ENCODE results near the gene ARHGEF33. TPM values are rescaled to one million over a fixed set of nuclear protein-coding genes. Genes with fewer than 3 reads are reported as not detected.
A peak's percentile ranks its signal among the peaks of the same experiment; 100 is the strongest.

The ARHGEF33 gene
- total and polyA plus RNA-seq, 2 of the 13 experiments (the other 11 are each of a cell fraction or from before 2014, with no cell fraction given) = 0.04 TPM; not detected in 1

DNA sequence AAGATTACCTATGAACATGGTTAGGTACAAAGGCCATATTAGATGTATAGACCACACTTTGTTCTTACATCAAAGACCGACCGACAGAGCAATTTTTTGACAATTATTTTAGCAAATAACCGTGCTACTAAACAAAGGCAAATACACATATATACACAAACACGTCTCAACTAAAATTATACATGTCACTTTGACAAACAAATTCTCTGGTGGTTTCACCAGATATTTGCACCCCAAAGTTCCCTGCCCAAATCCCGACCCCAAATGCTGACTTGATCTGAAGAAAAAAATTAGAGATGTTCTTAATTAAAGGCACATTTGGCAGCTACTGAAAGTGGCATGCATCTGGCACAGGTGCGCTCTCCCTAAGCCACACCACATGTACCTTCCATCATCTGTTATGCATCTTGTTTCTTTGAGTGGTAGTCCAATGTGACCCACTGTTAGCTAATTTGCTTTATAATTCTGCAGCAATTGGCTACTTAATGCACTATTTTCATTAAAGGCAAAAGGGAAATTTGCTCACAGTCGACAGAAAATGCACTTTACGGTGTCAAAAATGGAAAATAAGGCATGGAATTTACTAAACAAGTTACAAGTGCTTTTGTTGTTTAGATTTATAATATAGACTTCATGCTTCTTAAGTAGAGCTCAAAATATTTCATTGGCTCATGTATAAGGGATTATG is 92.1 kb downstream of the ARHGEF33 start (continued):
- TF ChIP-seq ZNF331 (CRISPR knock-in tag; IDR thresholded peaks at IDR 0.05) = peak; percentile 44
- TF ChIP-seq HOXA3 (CRISPR knock-in tag; IDR thresholded peaks at IDR 0.05) = peak; percentile 15; the same call in 1 of the 2 replicates
- TF ChIP-seq, protein P1, sequence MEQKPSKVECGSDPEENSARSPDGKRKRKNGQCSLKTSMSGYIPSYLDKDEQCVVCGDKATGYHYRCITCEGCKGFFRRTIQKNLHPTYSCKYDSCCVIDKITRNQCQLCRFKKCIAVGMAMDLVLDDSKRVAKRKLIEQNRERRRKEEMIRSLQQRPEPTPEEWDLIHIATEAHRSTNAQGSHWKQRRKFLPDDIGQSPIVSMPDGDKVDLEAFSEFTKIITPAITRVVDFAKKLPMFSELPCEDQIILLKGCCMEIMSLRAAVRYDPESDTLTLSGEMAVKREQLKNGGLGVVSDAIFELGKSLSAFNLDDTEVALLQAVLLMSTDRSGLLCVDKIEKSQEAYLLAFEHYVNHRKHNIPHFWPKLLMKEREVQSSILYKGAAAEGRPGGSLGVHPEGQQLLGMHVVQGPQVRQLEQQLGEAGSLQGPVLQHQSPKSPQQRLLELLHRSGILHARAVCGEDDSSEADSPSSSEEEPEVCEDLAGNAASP (CRISPR knock-in tag; IDR thresholded peaks at IDR 0.05; ENCODE audit: borderline replicate concordance) = peak; percentile 66; the same call in 1 of the 2 replicates
- TF ChIP-seq ZNF234 (CRISPR knock-in tag; conservative IDR thresholded peaks at IDR 0.05) = no peak
- TF ChIP-seq ZSCAN30 (CRISPR knock-in tag; IDR thresholded peaks at IDR 0.05) = no peak
- TF ChIP-seq, protein P2, sequence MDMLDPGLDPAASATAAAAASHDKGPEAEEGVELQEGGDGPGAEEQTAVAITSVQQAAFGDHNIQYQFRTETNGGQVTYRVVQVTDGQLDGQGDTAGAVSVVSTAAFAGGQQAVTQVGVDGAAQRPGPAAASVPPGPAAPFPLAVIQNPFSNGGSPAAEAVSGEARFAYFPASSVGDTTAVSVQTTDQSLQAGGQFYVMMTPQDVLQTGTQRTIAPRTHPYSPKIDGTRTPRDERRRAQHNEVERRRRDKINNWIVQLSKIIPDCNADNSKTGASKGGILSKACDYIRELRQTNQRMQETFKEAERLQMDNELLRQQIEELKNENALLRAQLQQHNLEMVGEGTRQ (IDR thresholded peaks at IDR 0.05; ENCODE audit: low read depth, low read length) = no peak
- TF ChIP-seq, protein P2 (CRISPR knock-in tag; IDR thresholded peaks at IDR 0.05; ENCODE audit: borderline replicate concordance) = no peak
- TF ChIP-seq HNF4G (IDR thresholded peaks at IDR 0.05; ENCODE audit: borderline replicate concordance, low read depth, low read length) = peak; percentile 98
- TF ChIP-seq HNF4G (CRISPR knock-in tag; IDR thresholded peaks at IDR 0.05; ENCODE audit: borderline replicate concordance, low read depth) = peak; percentile 70; the same call in 1 of the 2 replicates
- TF ChIP-seq TOPORS (CRISPR knock-in tag; IDR thresholded peaks at IDR 0.05) = no peak
- TF ChIP-seq ZNF792 (CRISPR knock-in tag; IDR thresholded peaks at IDR 0.05) = peak; percentile 35; the same call in 1 of the 2 replicates
- TF ChIP-seq, protein P3, sequence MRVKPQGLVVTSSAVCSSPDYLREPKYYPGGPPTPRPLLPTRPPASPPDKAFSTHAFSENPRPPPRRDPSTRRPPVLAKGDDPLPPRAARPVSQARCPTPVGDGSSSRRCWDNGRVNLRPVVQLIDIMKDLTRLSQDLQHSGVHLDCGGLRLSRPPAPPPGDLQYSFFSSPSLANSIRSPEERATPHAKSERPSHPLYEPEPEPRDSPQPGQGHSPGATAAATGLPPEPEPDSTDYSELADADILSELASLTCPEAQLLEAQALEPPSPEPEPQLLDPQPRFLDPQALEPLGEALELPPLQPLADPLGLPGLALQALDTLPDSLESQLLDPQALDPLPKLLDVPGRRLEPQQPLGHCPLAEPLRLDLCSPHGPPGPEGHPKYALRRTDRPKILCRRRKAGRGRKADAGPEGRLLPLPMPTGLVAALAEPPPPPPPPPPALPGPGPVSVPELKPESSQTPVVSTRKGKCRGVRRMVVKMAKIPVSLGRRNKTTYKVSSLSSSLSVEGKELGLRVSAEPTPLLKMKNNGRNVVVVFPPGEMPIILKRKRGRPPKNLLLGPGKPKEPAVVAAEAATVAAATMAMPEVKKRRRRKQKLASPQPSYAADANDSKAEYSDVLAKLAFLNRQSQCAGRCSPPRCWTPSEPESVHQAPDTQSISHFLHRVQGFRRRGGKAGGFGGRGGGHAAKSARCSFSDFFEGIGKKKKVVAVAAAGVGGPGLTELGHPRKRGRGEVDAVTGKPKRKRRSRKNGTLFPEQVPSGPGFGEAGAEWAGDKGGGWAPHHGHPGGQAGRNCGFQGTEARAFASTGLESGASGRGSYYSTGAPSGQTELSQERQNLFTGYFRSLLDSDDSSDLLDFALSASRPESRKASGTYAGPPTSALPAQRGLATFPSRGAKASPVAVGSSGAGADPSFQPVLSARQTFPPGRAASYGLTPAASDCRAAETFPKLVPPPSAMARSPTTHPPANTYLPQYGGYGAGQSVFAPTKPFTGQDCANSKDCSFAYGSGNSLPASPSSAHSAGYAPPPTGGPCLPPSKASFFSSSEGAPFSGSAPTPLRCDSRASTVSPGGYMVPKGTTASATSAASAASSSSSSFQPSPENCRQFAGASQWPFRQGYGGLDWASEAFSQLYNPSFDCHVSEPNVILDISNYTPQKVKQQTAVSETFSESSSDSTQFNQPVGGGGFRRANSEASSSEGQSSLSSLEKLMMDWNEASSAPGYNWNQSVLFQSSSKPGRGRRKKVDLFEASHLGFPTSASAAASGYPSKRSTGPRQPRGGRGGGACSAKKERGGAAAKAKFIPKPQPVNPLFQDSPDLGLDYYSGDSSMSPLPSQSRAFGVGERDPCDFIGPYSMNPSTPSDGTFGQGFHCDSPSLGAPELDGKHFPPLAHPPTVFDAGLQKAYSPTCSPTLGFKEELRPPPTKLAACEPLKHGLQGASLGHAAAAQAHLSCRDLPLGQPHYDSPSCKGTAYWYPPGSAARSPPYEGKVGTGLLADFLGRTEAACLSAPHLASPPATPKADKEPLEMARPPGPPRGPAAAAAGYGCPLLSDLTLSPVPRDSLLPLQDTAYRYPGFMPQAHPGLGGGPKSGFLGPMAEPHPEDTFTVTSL (CRISPR knock-in tag; IDR thresholded peaks at IDR 0.05; ENCODE audit: borderline replicate concordance) = peak; percentile 98; the same call in 1 of the 2 replicates
- TF ChIP-seq, protein P4, sequence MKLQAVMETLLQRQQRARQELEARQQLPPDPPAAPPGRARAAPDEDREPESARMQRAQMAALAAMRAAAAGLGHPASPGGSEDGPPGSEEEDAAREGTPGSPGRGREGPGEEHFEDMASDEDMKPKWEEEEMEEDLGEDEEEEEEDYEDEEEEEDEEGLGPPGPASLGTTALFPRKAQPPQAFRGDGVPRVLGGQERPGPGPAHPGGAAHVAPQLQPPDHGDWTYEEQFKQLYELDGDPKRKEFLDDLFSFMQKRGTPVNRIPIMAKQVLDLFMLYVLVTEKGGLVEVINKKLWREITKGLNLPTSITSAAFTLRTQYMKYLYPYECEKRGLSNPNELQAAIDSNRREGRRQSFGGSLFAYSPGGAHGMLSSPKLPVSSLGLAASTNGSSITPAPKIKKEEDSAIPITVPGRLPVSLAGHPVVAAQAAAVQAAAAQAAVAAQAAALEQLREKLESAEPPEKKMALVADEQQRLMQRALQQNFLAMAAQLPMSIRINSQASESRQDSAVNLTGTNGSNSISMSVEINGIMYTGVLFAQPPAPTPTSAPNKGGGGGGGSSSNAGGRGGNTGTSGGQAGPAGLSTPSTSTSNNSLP (IDR thresholded peaks at IDR 0.05; ENCODE audit: low read depth, low read length) = peak; percentile 96
- TF ChIP-seq, protein P5, sequence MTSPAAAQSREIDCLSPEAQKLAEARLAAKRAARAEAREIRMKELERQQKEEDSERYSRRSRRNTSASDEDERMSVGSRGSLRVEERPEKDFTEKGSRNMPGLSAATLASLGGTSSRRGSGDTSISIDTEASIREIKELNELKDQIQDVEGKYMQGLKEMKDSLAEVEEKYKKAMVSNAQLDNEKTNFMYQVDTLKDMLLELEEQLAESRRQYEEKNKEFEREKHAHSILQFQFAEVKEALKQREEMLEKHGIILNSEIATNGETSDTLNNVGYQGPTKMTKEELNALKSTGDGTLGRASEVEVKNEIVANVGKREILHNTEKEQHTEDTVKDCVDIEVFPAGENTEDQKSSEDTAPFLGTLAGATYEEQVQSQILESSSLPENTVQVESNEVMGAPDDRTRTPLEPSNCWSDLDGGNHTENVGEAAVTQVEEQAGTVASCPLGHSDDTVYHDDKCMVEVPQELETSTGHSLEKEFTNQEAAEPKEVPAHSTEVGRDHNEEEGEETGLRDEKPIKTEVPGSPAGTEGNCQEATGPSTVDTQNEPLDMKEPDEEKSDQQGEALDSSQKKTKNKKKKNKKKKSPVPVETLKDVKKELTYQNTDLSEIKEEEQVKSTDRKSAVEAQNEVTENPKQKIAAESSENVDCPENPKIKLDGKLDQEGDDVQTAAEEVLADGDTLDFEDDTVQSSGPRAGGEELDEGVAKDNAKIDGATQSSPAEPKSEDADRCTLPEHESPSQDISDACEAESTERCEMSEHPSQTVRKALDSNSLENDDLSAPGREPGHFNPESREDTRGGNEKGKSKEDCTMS (CRISPR knock-in tag; conservative IDR thresholded peaks at IDR 0.05) = no peak
